MM.1S (cell line): ENCODE results near the gene AP3D1.

Source experiments
- CTCF ChIP-seq: fragments of 300-600 bp; sonication (generic); IDR thresholded peaks from 2 replicates; pipeline ENCODE4 v1.5.1; 2016; ENCODE audit warnings: antibody characterized with exemption, low read length, mixed read lengths
- EZH2 ChIP-seq: fragments of 300-600 bp; sonication (generic); optimal IDR thresholded peaks from 2 replicates; pipeline ENCODE3; 2017; ENCODE audit warnings: low read depth, mild to moderate bottlenecking, antibody characterized with exemption, low read length, mixed read lengths

DNA sequence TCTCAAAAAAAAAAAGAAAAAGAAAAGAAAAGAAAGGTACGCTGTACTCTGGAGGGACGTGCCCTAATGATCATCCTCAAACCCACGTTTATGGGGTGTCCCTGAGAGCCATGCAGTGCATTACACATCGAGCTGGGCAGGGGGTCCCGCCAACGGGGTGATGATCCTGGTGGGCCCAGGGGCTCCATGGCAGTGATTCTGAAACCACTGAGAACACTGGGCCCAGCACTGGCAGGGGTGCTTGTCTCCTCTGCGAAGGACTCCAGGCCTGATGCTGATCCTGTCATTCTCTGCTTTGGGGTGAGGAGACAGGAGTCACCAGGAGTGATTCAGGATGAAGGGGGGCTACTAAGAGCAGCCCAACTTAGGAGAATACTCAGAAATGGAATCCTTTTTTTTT is 74.0 kb downstream of the AP3D1 start:
- TF ChIP-seq CTCF, result no peak
- TF ChIP-seq EZH2, result no peak
